GM23338 (cell line): ENCODE results near the gene SH2D4B. TPM values are rescaled to one million over a fixed set of nuclear protein-coding genes. Genes with fewer than 3 reads are reported as not detected.

Source experiments
- ATAC-seq: fragments of 200-7000 bp; cut with Tn5 transposase; 3 replicates; pipeline ENCODE4 v1.9.1; 2020
- DNase-seq: peaks from one replicate; pipeline ENCODE4 v3.0.0-alpha.2; 2015; ENCODE audit warnings: low spot score
- H2AFZ ChIP-seq: fragments of 200-600 bp; sonication (generic); 2 replicates; pipeline ENCODE4 v1.8.0; 2016; ENCODE audit warnings: antibody characterized with exemption, mild to moderate bottlenecking, moderate library complexity
- H3F3A ChIP-seq: fragments of 200-600 bp; sonication (generic); replicated peaks from 2 replicates; pipeline ENCODE4 v1.8.0; 2017; ENCODE audit warnings: antibody characterized with exemption, mixed run types, low read depth
- H3K27ac ChIP-seq: fragments of 200-600 bp; sonication (generic); 2 replicates; pipeline ENCODE4 v1.6.1; 2016; ENCODE audit warnings: low read depth
- H3K27me3 ChIP-seq: fragments of 200-600 bp; sonication (generic); 2 replicates; pipeline ENCODE4 v1.8.0; 2016; ENCODE audit warnings: mild to moderate bottlenecking, mixed run types, moderate library complexity; ENCODE audit not compliant: insufficient read depth
- H3K36me3 ChIP-seq: fragments of 200-600 bp; sonication (generic); 2 replicates; pipeline ENCODE4 v1.8.0; 2016; ENCODE audit warnings: mild to moderate bottlenecking; ENCODE audit not compliant: insufficient read depth
- H3K4me1 ChIP-seq: fragments of 200-600 bp; sonication (generic); 2 replicates; pipeline ENCODE4 v1.8.0; 2016; ENCODE audit warnings: mild to moderate bottlenecking, moderate library complexity; ENCODE audit not compliant: insufficient read depth
- H3K4me2 ChIP-seq: fragments of 200-600 bp; sonication (generic); 2 replicates; pipeline ENCODE4 v1.7.1; 2017; ENCODE audit warnings: mixed run types
- H3K4me3 ChIP-seq: fragments of 200-600 bp; sonication (generic); 2 replicates; pipeline ENCODE4 v1.6.1; 2016; ENCODE audit warnings: mixed run types
- H3K79me2 ChIP-seq: fragments of 200-600 bp; sonication (generic); replicated peaks from 2 replicates; pipeline ENCODE4 v1.8.0; 2017; ENCODE audit warnings: mild to moderate bottlenecking; ENCODE audit not compliant: insufficient read depth
- H3K9me2 ChIP-seq: fragments of 200-600 bp; sonication (generic); 2 replicates; pipeline ENCODE4 v1.8.0; 2017; ENCODE audit not compliant: insufficient read depth
- H4K20me1 ChIP-seq: fragments of 200-600 bp; sonication (generic); replicated peaks from 2 replicates; pipeline ENCODE4 v1.8.0; 2017; ENCODE audit warnings: mild to moderate bottlenecking; ENCODE audit not compliant: insufficient read depth
- H3K27ac Mint-ChIP-seq: 2 replicates; pipeline ENCODE4 v1.8.0; 2020; ENCODE audit warnings: inconsistent platforms, mild to moderate bottlenecking, moderate library complexity, mixed read lengths
- H3K27me3 Mint-ChIP-seq: 3 replicates; pipeline ENCODE4 v1.8.0; 2022; ENCODE audit warnings: low read depth, mild to moderate bottlenecking, moderate library complexity, mixed read lengths, inconsistent platforms; ENCODE audit not compliant: insufficient read depth, poor library complexity
- H3K36me3 Mint-ChIP-seq: 3 replicates; pipeline ENCODE4 v1.8.0; 2021; ENCODE audit warnings: low read depth, mild to moderate bottlenecking, inconsistent platforms, moderate library complexity, mixed read lengths
- H3K4me1 Mint-ChIP-seq: 3 replicates; pipeline ENCODE4 v1.8.0; 2020; ENCODE audit warnings: mild to moderate bottlenecking, inconsistent platforms, mixed read lengths
- H3K4me3 Mint-ChIP-seq: 3 replicates; pipeline ENCODE4 v1.8.0; 2021; ENCODE audit warnings: moderate library complexity, mild to moderate bottlenecking, inconsistent platforms, mixed read lengths
- H3K9me3 Mint-ChIP-seq: 3 replicates; pipeline ENCODE4 v1.8.0; 2020; ENCODE audit warnings: moderate library complexity, mild to moderate bottlenecking, inconsistent platforms, mixed read lengths
- CREB1 ChIP-seq: fragments of 250-450 bp; sonication (Bioruptor Pico); IDR thresholded peaks from 2 replicates; pipeline ENCODE4 v1.5.0; 2020; ENCODE audit warnings: low read depth, mild to moderate bottlenecking, moderate library complexity
- EZH2 ChIP-seq: fragments of 200-600 bp; sonication (generic); IDR thresholded peaks from one replicate; pipeline ENCODE4 v1.8.0; 2017; ENCODE audit warnings: antibody characterized with exemption, mild to moderate bottlenecking, low read depth; ENCODE audit not compliant: unreplicated experiment
- EZH2phosphoT487 ChIP-seq: fragments of 200-600 bp; sonication (generic); IDR thresholded peaks from one replicate; pipeline ENCODE4 v1.8.1; 2018; ENCODE audit warnings: antibody characterized with exemption; ENCODE audit not compliant: unreplicated experiment
- JUNB ChIP-seq: IDR thresholded peaks from one replicate; pipeline ENCODE4 v1.6.1; 2016; ENCODE audit warnings: antibody characterized with exemption; ENCODE audit not compliant: unreplicated experiment
- NANOG ChIP-seq: IDR thresholded peaks from 2 replicates; pipeline ENCODE4 v1.6.1; 2016; ENCODE audit warnings: antibody characterized with exemption, borderline replicate concordance
- POLR2AphosphoS5 ChIP-seq: IDR thresholded peaks from 2 replicates; pipeline ENCODE4 v1.6.1; 2016; ENCODE audit warnings: antibody characterized with exemption, low read depth
- STAT1 ChIP-seq: IDR thresholded peaks from one replicate; pipeline ENCODE4 v1.6.1; 2016; ENCODE audit warnings: antibody characterized with exemption; ENCODE audit not compliant: unreplicated experiment
- ZNF114 ChIP-seq: fragments of 250-450 bp; sonication (Bioruptor Pico); IDR thresholded peaks from 2 replicates; pipeline ENCODE4 v1.5.0; 2020; ENCODE audit warnings: mild to moderate bottlenecking, moderate library complexity
- ZNF331 ChIP-seq: fragments of 250-450 bp; sonication (Bioruptor Pico); IDR thresholded peaks from 2 replicates; pipeline ENCODE4 v1.5.0; 2020; ENCODE audit warnings: low read depth, mild to moderate bottlenecking, moderate library complexity
- polyA plus RNA-seq: library from polyadenylated mRNA; unstranded; fragments of >200 nt; fragmentation: Nextera tagmentation; extraction: Ambion mirVana; gene quantifications from 2 replicates; pipeline ENCODE4 v1.2.1, GENCODE V29; 2016
- total RNA-seq: library from RNA; depleted of rRNA; stranded (reverse); fragments of >200 nt; shearing (Covaris generic); gene quantifications from 2 replicates; pipeline ENCODE4 v1.2.3, GENCODE V29; 2014
- TF ChIP-seq, protein P1 (sequence below): fragments of 250-450 bp; sonication (Bioruptor Pico); IDR thresholded peaks from 2 replicates; pipeline ENCODE4 v1.5.0; 2020; ENCODE audit warnings: mild to moderate bottlenecking, moderate library complexity
- TF ChIP-seq, protein P2 (sequence below): IDR thresholded peaks from one replicate; pipeline ENCODE4 v1.6.1; 2018; ENCODE audit warnings: antibody characterized with exemption; ENCODE audit not compliant: unreplicated experiment
- TF ChIP-seq, protein P3 (sequence below), 2 experiments: fragments of 200-600 bp in 1 of 2; sonication (generic) in 1 of 2; conservative IDR thresholded peaks; 2 replicates each; pipeline versions ENCODE4 v1.5.1 to v1.6.1; 2016 to 2017; ENCODE audit warnings: antibody characterized with exemption in 2 of 2, low read depth in 2 of 2, mild to moderate bottlenecking in 2 of 2, moderate library complexity in 1 of 2
- TF ChIP-seq, protein P4 (sequence below): IDR thresholded peaks from 2 replicates; pipeline ENCODE4 v1.6.1; 2016; ENCODE audit warnings: antibody characterized with exemption

SH2D4B gene
- total and polyA plus RNA-seq, 2 experiments from 2014 or later = 0.08 TPM; not detected in 1

DNA sequence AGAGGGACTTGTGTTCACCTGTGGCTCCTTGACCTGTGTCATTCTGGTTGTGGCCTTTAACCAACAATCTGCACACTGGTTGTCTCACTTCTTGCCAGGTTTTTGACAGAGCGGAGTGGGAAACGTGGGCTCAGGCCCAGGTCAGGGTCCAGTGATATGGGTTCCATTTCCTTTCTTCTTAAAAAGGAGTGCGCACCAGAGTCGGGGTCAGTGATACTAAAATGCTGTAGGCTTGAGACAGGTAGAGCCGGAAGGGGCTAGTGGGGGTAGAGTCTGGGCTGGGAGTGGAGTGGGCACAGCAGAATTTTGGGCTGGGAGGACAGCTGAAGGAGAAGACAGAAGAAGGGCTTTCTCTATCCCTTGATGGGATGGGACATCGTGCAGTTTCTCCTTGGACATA, 61.2 kb downstream of the SH2D4B start:
- DNase-seq = no peak
- Histone ChIP-seq H3K9me2 (no peaks in the 10 kb centered on the region), H3K27me3 (no peaks in the 10 kb centered on the region), H4K20me1 (no peaks in the 10 kb centered on the region), H3K4me1 (no peaks in the 10 kb centered on the region), H3K36me3 (no peaks in the 10 kb centered on the region), H3K4me3 (no peak overlapping the region), H2AFZ (no peak overlapping the region), H3K79me2 (no peaks in the 10 kb centered on the region), H3F3A (no peaks in the 10 kb centered on the region), H3K27ac (no peak overlapping the region), H3K4me2 (no peak overlapping the region)
- H3K4me3 Mint-ChIP-seq = no peak overlapping the region
- H3K27me3 Mint-ChIP-seq = peaks cover 1% of the 10 kb centered on the region
- H3K4me1 Mint-ChIP-seq = peaks cover 8% of the 10 kb centered on the region
- H3K27ac Mint-ChIP-seq = peak overlapping the region; percentile 11; the same call in 1 of the 2 replicates
- TF ChIP-seq EZH2 (no peak), ZNF114 (CRISPR knock-in tag) (no peak), CREB1 (no peak), STAT1 (no peak), ZNF331 (CRISPR knock-in tag) (no peak), NANOG (no peak), POLR2AphosphoS5 (no peak), EZH2phosphoT487 (no peak), JUNB (no peak)
- TF ChIP-seq, protein P1, sequence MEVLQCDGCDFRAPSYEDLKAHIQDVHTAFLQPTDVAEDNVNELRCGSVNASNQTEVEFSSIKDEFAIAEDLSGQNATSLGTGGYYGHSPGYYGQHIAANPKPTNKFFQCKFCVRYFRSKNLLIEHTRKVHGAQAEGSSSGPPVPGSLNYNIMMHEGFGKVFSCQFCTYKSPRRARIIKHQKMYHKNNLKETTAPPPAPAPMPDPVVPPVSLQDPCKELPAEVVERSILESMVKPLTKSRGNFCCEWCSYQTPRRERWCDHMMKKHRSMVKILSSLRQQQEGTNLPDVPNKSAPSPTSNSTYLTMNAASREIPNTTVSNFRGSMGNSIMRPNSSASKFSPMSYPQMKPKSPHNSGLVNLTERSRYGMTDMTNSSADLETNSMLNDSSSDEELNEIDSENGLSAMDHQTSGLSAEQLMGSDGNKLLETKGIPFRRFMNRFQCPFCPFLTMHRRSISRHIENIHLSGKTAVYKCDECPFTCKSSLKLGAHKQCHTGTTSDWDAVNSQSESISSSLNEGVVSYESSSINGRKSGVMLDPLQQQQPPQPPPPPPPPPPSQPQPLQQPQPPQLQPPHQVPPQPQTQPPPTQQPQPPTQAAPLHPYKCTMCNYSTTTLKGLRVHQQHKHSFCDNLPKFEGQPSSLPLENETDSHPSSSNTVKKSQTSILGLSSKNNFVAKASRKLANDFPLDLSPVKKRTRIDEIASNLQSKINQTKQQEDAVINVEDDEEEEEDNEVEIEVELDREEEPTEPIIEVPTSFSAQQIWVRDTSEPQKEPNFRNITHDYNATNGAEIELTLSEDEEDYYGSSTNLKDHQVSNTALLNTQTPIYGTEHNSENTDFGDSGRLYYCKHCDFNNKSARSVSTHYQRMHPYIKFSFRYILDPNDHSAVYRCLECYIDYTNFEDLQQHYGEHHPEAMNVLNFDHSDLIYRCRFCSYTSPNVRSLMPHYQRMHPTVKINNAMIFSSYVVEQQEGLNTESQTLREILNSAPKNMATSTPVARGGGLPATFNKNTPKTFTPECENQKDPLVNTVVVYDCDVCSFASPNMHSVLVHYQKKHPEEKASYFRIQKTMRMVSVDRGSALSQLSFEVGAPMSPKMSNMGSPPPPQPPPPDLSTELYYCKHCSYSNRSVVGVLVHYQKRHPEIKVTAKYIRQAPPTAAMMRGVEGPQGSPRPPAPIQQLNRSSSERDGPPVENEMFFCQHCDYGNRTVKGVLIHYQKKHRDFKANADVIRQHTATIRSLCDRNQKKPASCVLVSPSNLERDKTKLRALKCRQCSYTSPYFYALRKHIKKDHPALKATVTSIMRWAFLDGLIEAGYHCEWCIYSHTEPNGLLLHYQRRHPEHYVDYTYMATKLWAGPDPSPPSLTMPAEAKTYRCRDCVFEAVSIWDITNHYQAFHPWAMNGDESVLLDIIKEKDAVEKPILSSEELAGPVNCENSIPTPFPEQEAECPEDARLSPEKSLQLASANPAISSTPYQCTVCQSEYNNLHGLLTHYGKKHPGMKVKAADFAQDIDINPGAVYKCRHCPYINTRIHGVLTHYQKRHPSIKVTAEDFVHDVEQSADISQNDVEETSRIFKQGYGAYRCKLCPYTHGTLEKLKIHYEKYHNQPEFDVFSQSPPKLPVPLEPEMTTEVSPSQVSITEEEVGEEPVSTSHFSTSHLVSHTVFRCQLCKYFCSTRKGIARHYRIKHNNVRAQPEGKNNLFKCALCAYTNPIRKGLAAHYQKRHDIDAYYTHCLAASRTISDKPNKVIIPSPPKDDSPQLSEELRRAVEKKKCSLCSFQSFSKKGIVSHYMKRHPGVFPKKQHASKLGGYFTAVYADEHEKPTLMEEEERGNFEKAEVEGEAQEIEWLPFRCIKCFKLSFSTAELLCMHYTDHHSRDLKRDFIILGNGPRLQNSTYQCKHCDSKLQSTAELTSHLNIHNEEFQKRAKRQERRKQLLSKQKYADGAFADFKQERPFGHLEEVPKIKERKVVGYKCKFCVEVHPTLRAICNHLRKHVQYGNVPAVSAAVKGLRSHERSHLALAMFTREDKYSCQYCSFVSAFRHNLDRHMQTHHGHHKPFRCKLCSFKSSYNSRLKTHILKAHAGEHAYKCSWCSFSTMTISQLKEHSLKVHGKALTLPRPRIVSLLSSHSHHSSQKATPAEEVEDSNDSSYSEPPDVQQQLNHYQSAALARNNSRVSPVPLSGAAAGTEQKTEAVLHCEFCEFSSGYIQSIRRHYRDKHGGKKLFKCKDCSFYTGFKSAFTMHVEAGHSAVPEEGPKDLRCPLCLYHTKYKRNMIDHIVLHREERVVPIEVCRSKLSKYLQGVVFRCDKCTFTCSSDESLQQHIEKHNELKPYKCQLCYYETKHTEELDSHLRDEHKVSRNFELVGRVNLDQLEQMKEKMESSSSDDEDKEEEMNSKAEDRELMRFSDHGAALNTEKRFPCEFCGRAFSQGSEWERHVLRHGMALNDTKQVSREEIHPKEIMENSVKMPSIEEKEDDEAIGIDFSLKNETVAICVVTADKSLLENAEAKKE = no peak
- TF ChIP-seq, protein P2, sequence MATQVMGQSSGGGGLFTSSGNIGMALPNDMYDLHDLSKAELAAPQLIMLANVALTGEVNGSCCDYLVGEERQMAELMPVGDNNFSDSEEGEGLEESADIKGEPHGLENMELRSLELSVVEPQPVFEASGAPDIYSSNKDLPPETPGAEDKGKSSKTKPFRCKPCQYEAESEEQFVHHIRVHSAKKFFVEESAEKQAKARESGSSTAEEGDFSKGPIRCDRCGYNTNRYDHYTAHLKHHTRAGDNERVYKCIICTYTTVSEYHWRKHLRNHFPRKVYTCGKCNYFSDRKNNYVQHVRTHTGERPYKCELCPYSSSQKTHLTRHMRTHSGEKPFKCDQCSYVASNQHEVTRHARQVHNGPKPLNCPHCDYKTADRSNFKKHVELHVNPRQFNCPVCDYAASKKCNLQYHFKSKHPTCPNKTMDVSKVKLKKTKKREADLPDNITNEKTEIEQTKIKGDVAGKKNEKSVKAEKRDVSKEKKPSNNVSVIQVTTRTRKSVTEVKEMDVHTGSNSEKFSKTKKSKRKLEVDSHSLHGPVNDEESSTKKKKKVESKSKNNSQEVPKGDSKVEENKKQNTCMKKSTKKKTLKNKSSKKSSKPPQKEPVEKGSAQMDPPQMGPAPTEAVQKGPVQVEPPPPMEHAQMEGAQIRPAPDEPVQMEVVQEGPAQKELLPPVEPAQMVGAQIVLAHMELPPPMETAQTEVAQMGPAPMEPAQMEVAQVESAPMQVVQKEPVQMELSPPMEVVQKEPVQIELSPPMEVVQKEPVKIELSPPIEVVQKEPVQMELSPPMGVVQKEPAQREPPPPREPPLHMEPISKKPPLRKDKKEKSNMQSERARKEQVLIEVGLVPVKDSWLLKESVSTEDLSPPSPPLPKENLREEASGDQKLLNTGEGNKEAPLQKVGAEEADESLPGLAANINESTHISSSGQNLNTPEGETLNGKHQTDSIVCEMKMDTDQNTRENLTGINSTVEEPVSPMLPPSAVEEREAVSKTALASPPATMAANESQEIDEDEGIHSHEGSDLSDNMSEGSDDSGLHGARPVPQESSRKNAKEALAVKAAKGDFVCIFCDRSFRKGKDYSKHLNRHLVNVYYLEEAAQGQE = no peak
- TF ChIP-seq, protein P3, sequence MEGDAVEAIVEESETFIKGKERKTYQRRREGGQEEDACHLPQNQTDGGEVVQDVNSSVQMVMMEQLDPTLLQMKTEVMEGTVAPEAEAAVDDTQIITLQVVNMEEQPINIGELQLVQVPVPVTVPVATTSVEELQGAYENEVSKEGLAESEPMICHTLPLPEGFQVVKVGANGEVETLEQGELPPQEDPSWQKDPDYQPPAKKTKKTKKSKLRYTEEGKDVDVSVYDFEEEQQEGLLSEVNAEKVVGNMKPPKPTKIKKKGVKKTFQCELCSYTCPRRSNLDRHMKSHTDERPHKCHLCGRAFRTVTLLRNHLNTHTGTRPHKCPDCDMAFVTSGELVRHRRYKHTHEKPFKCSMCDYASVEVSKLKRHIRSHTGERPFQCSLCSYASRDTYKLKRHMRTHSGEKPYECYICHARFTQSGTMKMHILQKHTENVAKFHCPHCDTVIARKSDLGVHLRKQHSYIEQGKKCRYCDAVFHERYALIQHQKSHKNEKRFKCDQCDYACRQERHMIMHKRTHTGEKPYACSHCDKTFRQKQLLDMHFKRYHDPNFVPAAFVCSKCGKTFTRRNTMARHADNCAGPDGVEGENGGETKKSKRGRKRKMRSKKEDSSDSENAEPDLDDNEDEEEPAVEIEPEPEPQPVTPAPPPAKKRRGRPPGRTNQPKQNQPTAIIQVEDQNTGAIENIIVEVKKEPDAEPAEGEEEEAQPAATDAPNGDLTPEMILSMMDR (conservative IDR thresholded peaks at IDR 0.05; ENCODE audit: low read depth in 2 of 2) = no peak
- TF ChIP-seq, protein P4, sequence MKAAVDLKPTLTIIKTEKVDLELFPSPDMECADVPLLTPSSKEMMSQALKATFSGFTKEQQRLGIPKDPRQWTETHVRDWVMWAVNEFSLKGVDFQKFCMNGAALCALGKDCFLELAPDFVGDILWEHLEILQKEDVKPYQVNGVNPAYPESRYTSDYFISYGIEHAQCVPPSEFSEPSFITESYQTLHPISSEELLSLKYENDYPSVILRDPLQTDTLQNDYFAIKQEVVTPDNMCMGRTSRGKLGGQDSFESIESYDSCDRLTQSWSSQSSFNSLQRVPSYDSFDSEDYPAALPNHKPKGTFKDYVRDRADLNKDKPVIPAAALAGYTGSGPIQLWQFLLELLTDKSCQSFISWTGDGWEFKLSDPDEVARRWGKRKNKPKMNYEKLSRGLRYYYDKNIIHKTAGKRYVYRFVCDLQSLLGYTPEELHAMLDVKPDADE = no peak
- no peaks in the 10 kb centered on the region for H3K36me3 Mint-ChIP-seq
- ATAC-seq = no peak
- no peaks in the 10 kb centered on the region; the same call in 2 of the 3 replicates for H3K9me3 Mint-ChIP-seq
